GM23248 (cell line): Measurements from ENCODE around the gene PDE6B.

Experiments used
- EZH2 ChIP-seq: fragments of 200-600 bp; sonication (generic); IDR thresholded peaks from 2 replicates; pipeline ENCODE4 v1.6.1; 2018; ENCODE audit warnings: antibody characterized with exemption, mild to moderate bottlenecking; ENCODE audit not compliant: insufficient read depth, poor library complexity, severe bottlenecking
- EZH2phosphoT487 ChIP-seq: fragments of 200-600 bp; sonication (generic); IDR thresholded peaks from 2 replicates; pipeline ENCODE4 v1.6.1; 2018; ENCODE audit warnings: antibody characterized with exemption, moderate library complexity, mild to moderate bottlenecking, low read depth; ENCODE audit not compliant: insufficient read depth

GRCh38 chr4:717601-718320 lies 92.4 kb downstream of the PDE6B start:
- TF ChIP-seq EZH2: no peak
- no peak for TF ChIP-seq EZH2phosphoT487
